ENCODE results near the gene PDE4D. TPM values are rescaled to one million over a fixed set of nuclear protein-coding genes. Genes with fewer than 3 reads are reported as not detected.

PDE4D gene
- total RNA-seq, 1 donor from 2014 or later: 14.2 TPM

DNA sequence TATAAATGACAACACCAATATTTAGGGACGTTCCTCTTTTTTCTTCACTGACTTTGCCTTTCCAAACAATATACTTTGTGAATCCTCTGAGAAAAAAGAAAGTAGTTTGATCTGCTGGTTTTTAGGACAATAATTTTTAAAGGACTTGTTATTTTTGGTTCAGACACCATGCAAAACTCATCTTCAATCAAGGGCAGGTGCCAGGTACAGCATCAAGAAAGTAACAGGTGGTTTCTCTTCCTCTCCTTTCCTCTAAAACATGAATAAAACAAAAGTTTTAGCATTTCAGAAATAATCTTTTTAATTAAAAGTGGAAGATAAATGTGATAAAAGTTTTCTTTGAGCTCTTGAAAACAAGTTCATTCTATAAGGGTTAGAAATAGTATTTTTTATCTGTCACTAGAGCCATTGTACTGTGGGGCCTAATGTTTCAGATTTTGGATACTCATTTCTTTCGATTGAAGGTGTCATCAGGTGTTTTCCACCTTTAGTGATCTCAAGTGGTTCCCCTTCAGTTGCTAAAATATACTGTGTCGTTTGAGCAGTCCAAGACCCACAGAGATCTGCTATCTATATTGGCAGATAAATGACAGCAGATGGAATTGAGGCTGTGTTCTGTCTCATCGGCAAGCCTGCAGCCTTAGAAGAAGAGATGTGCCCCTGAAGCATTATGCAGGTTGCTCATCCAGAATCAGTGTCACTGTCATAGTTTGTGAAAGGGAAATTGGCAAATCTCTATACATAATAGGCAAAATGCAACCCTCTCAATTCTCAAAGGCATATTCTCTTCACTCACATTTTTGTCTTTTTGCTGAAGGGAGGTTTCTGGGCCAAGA lies 499.7 kb downstream of the PDE4D start:
- no peak overlapping the region for H3K9ac ChIP-seq (ENCODE audit: low read length)
- no peak overlapping the region for H3K27ac ChIP-seq (ENCODE audit: low read depth, low read length)
- DNase-seq (ENCODE audit: low read depth): no peak
- no peak overlapping the region for H3K4me3 Mint-ChIP-seq (ENCODE audit: unreplicated experiment)
- no peak for FAIRE-seq
- no peak overlapping the region for H2AFZ ChIP-seq (ENCODE audit: low read depth, low read length)
- no peaks in the 10 kb centered on the region for H3K36me3 Mint-ChIP-seq (ENCODE audit: low read depth, unreplicated experiment)
- no peaks in the 10 kb centered on the region for H3K27me3 Mint-ChIP-seq (ENCODE audit: low read depth, unreplicated experiment)
- no peaks in the 10 kb centered on the region for H3K36me3 ChIP-seq (ENCODE audit: insufficient read depth, low read length)
- no peak for TF ChIP-seq EZH2 (IDR thresholded peaks at IDR 0.05; ENCODE audit: insufficient read depth, low read length)
- TF ChIP-seq, protein P1, sequence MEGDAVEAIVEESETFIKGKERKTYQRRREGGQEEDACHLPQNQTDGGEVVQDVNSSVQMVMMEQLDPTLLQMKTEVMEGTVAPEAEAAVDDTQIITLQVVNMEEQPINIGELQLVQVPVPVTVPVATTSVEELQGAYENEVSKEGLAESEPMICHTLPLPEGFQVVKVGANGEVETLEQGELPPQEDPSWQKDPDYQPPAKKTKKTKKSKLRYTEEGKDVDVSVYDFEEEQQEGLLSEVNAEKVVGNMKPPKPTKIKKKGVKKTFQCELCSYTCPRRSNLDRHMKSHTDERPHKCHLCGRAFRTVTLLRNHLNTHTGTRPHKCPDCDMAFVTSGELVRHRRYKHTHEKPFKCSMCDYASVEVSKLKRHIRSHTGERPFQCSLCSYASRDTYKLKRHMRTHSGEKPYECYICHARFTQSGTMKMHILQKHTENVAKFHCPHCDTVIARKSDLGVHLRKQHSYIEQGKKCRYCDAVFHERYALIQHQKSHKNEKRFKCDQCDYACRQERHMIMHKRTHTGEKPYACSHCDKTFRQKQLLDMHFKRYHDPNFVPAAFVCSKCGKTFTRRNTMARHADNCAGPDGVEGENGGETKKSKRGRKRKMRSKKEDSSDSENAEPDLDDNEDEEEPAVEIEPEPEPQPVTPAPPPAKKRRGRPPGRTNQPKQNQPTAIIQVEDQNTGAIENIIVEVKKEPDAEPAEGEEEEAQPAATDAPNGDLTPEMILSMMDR (IDR thresholded peaks at IDR 0.05; ENCODE audit: insufficient read depth, low read depth, low read length): no peak
- no peaks in the 10 kb centered on the region for H3K4me1 ChIP-seq (ENCODE audit: insufficient read depth, low read length)
- H3K4me1 Mint-ChIP-seq (ENCODE audit: low read depth, unreplicated experiment): no peaks in the 10 kb centered on the region
- no peak overlapping the region for H3K4me3 ChIP-seq (ENCODE audit: insufficient read depth, low read depth, low read length)
- H3K79me2 ChIP-seq (ENCODE audit: insufficient read depth, low read length): no peaks in the 10 kb centered on the region
- peaks cover 2% of the 10 kb centered on the region for H3K9me3 Mint-ChIP-seq (ENCODE audit: unreplicated experiment)
- H3K27ac Mint-ChIP-seq (ENCODE audit: unreplicated experiment): no peak overlapping the region
- no peaks in the 10 kb centered on the region for H3K27me3 ChIP-seq (ENCODE audit: insufficient read depth, low read length)
- no peak overlapping the region for H3K4me2 ChIP-seq (ENCODE audit: low read length)
- H4K20me1 ChIP-seq (ENCODE audit: insufficient read depth, low read length): no peaks in the 10 kb centered on the region
- no peaks in the 10 kb centered on the region for H3K9me3 ChIP-seq (ENCODE audit: insufficient read depth, low read depth, low read length)

DNA sequence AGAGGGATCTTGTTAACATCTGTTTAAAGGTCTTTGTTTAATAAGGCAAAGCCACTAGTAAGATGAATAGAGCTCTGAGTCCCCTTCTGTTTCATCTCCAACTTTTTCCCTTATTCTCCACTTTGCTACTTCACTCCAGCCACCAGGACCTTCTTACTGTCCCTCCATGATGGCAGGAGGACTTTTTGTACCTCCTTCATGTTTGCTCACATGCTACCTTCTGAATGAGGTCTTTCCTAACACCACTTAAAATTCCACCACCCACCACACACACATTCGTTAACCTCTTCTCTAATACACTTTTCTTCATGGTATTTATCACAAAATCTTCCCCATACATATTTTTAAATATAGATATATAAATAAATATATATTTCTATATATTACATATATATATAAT lies 501.9 kb downstream of the PDE4D start:
- FAIRE-seq: no peak
- Histone ChIP-seq H3K27ac (ENCODE audit: low read depth, low read length) (no peak overlapping the region), H3K4me3 (ENCODE audit: insufficient read depth, low read depth, low read length) (no peak overlapping the region), H3K79me2 (ENCODE audit: insufficient read depth, low read length) (no peaks in the 10 kb centered on the region), H3K36me3 (ENCODE audit: insufficient read depth, low read length) (no peaks in the 10 kb centered on the region), H4K20me1 (ENCODE audit: insufficient read depth, low read length) (no peaks in the 10 kb centered on the region), H2AFZ (ENCODE audit: low read depth, low read length) (no peak overlapping the region), H3K27me3 (ENCODE audit: insufficient read depth, low read length) (no peaks in the 10 kb centered on the region), H3K9ac (ENCODE audit: low read length) (no peak overlapping the region), H3K4me2 (ENCODE audit: low read length) (no peak overlapping the region), H3K4me1 (ENCODE audit: insufficient read depth, low read length) (no peaks in the 10 kb centered on the region), H3K9me3 (ENCODE audit: insufficient read depth, low read depth, low read length) (no peaks in the 10 kb centered on the region)
- H3K4me3 Mint-ChIP-seq (ENCODE audit: unreplicated experiment): no peak overlapping the region
- H3K4me1 Mint-ChIP-seq (ENCODE audit: low read depth, unreplicated experiment): no peaks in the 10 kb centered on the region
- H3K9me3 Mint-ChIP-seq (ENCODE audit: unreplicated experiment): no peaks in the 10 kb centered on the region
- no peaks in the 10 kb centered on the region for H3K27me3 Mint-ChIP-seq (ENCODE audit: low read depth, unreplicated experiment)
- H3K27ac Mint-ChIP-seq (ENCODE audit: unreplicated experiment): no peak overlapping the region
- H3K36me3 Mint-ChIP-seq (ENCODE audit: low read depth, unreplicated experiment): no peaks in the 10 kb centered on the region
- TF ChIP-seq EZH2 (IDR thresholded peaks at IDR 0.05; ENCODE audit: insufficient read depth, low read length): no peak
- TF ChIP-seq, protein P1 (IDR thresholded peaks at IDR 0.05; ENCODE audit: insufficient read depth, low read depth, low read length): no peak
- DNase-seq (ENCODE audit: low read depth): no peak

DNA sequence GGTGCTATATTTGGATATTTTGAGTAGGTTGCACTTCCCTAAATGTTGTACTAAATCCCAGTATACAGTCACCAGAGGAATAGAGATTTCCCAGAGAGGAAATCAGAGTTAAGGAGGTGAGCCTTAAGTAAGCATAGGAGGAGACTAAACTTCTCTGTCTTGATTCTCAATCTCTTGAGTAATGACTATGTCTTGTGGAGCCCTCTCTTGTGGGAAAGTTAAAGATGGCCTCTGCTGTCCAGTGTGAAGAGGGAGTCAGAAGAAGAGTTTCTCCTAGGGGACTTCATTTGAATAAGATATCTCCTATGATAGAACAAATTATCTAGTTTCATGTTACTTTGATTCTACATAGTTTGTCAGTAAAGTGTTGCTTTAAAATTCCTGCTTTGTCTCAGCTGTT lies 502.5 kb downstream of the PDE4D start:
- Mint-ChIP-seq H3K9me3 (ENCODE audit: unreplicated experiment) (no peaks in the 10 kb centered on the region), H3K27me3 (ENCODE audit: low read depth, unreplicated experiment) (no peaks in the 10 kb centered on the region), H3K4me3 (ENCODE audit: unreplicated experiment) (no peak overlapping the region), H3K27ac (ENCODE audit: unreplicated experiment) (no peak overlapping the region), H3K36me3 (ENCODE audit: low read depth, unreplicated experiment) (no peaks in the 10 kb centered on the region), H3K4me1 (ENCODE audit: low read depth, unreplicated experiment) (no peaks in the 10 kb centered on the region)
- Histone ChIP-seq H3K36me3 (ENCODE audit: insufficient read depth, low read length) (no peaks in the 10 kb centered on the region), H3K4me3 (ENCODE audit: insufficient read depth, low read depth, low read length) (no peak overlapping the region), H4K20me1 (ENCODE audit: insufficient read depth, low read length) (no peaks in the 10 kb centered on the region), H3K9ac (ENCODE audit: low read length) (no peak overlapping the region), H2AFZ (ENCODE audit: low read depth, low read length) (no peak overlapping the region), H3K27me3 (ENCODE audit: insufficient read depth, low read length) (no peaks in the 10 kb centered on the region), H3K27ac (ENCODE audit: low read depth, low read length) (no peak overlapping the region), H3K79me2 (ENCODE audit: insufficient read depth, low read length) (no peaks in the 10 kb centered on the region), H3K4me2 (ENCODE audit: low read length) (no peak overlapping the region), H3K9me3 (ENCODE audit: insufficient read depth, low read depth, low read length) (no peaks in the 10 kb centered on the region), H3K4me1 (ENCODE audit: insufficient read depth, low read length) (no peaks in the 10 kb centered on the region)
- no peak for TF ChIP-seq EZH2 (IDR thresholded peaks at IDR 0.05; ENCODE audit: insufficient read depth, low read length)
- TF ChIP-seq, protein P1 (IDR thresholded peaks at IDR 0.05; ENCODE audit: insufficient read depth, low read depth, low read length): no peak
- DNase-seq (ENCODE audit: low read depth): no peak
- FAIRE-seq: no peak

All from astrocyte (in vitro differentiated cells and primary cell).